ENCODE results near the gene DDAH2.

DNA sequence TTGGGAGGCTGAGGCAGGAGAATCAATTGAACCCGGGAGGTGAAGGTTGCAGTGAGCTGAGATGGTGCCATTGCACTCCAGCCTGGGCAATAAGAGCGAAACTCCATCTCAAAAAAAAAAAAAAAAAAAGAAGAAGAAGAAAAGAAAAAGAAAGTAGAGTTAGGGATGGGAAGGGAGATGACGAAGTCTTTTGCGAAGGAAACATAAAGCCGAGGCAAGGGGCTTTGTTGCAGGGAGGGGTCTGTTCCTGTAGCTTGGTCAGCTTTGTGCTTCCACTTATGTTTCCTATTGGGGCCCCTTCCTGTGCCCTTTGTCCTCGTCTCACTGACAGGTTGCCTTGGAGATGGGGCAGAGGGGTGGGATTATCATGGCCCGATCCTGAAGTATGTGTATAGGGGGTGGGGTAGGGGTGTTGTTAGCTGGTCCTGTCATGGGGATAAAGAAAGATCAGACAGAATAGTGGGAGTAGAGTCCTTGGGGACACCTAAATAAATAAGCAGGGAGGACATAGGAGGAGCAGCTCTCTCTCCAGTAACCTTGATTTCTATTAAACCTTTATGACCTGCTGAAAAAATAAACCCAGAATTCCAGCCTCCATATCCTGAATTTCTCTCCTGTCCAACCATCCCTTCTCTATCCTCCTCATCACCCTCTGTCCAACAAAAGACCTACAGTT, 8.4 kb upstream of the DDAH2 start:
- TF ChIP-seq HDGF (IDR thresholded peaks at IDR 0.05; ENCODE audit: borderline replicate concordance) (no peak), ZNF384 (IDR thresholded peaks at IDR 0.05) (no peak), LEF1 (IDR thresholded peaks at IDR 0.05; ENCODE audit: borderline replicate concordance) (no peak), SP1 (IDR thresholded peaks at IDR 0.05) (no peak), BHLHE40 (IDR thresholded peaks at IDR 0.05; ENCODE audit: borderline replicate concordance) (no peak), FOXM1 (IDR thresholded peaks at IDR 0.05; ENCODE audit: borderline replicate concordance) (no peak)
